Inflammatory macrophage treated with lipopolysaccharide for 1 hour (primary cell): Measurements from ENCODE around the gene RNU6-8.

Source experiments
- DNase-seq, 2 donors: peaks; one replicate each; pipeline ENCODE4 v3.0.0-alpha.2; 2020 to 2022

Gene RNU6-8

GRCh38 chr14:32203928-32204357 lies 874 bp upstream of the RNU6-8 start:
- no peak for DNase-seq

DNA sequence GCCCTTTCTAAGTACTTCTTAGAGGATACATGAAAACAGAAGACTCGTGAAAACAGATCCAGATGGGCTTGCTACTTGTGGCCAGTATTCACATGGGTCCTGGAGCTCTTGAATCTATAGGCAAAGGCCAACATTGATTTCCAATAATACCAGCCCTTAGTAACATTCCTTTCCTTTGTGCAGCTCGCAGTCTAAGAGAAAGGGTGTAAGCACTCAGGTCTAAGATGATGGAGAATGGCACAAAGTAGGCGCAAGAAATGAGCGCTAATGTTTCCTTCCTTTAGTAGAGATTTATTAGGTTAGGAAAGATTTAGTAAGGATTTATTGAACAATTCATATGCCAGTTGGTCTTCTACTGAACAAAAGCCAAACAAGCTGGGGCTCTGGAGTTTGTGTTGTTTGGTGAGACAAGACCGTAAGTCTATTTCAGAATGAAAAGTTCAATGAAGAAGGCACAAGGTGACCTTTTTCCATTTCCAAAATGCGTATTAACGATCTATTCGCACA lies 525 bp downstream of the RNU6-8 start:
- DNase-seq = no peak

GRCh38 chr14:32201816-32202490 lies 1.1 kb downstream of the RNU6-8 start, which contains the start of gene RNU6-7:
TSS of gene RNU6-7 (plus strand) at chr14:32202045.
- DNase-seq = no peak

- DNase-seq = peak; percentile 16 to 17
Measured at GRCh38 chr14:32201193-32201815, 1.8 kb downstream of the RNU6-8 start.

DNA sequence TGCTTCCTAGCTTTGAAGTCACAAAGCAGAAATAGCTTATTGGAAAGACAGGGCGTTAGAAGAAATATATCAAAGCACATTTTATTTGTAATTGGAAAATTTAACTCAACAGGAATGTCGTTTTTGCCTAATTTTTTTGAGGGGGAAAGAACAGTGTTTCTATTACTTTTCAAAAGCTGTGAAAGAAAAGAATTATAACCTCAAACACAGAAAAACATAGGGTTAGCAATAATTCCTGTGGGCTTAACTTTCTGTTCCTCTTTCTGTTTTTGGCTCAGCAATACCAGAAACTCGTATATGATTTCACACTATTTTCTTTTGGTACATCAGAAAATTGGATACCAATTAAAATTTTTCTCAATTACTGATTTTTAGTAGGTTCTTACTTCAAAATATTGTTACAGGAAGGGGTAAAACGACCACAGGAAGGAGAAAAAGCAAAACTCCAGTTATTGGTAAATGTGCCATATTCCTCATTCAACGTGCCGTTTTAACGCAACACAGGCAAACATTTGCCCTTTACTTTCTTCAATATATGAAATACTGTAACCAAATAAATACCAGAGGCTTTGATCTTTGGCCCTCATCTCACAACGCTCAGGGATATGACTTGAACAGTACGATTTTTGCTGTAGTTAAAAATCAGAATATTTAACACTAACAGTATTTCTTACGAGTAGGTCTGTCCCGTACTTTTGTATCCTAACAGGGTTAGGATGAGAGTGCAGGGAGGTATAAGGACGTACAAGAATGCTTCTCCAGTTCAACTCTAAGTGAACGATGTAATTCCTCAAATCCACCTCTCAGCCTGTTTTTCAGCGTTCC lies 2.5 kb downstream of the RNU6-8 start:
- peak; percentile 34 to 42 for DNase-seq

- no peak for DNase-seq
Measured at GRCh38 chr14:32197919-32198318, 5.2 kb downstream of the RNU6-8 start.

- DNase-seq = peak in 1 of 2 donors; percentile 16
Measured at GRCh38 chr14:32195636-32196035, 7.4 kb downstream of the RNU6-8 start.

- no peak for DNase-seq
Measured at GRCh38 chr14:32193532-32193931, 9.5 kb downstream of the RNU6-8 start.

- DNase-seq = no peak
Measured at GRCh38 chr14:32192712-32193373, 10.2 kb downstream of the RNU6-8 start.

DNA sequence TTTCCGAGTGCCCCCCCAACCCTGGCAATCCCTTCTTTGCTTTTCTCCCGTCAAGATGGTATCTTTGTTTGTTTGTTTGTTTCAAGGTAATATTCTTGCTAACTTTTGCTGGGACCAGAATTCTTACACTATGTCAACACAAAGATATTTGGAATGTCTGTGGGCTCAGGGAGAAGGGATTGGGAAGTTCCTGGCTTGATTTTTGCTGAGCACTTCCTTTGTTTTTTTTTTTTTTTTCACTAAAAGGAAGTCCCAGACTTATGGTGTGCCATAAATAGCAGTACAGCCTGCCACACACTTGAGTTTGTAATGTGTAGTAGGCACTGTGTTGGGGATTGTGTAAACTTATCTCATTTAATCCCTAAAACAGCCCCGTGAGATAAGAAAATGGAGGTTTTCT lies 12.4 kb downstream of the RNU6-8 start:
- no peak for DNase-seq

DNA sequence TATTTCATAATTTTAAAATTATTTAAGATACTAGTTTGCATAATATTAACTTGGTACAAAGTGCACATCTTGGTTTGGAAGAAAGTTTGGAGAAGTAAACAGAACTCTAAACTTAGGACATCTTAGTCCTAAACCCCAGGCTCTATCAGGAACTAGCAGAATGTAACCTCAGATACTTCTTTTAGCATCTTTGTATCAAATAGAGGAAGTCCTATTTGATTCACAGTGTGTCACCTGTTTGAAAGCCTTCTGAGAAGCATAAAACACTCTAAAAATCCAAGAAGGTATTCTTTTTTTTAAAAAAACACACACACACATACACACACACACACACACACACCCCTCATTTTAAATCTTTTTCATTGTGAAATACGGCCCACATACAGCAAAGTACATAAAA lies 13.3 kb downstream of the RNU6-8 start:
- DNase-seq = no peak

DNA sequence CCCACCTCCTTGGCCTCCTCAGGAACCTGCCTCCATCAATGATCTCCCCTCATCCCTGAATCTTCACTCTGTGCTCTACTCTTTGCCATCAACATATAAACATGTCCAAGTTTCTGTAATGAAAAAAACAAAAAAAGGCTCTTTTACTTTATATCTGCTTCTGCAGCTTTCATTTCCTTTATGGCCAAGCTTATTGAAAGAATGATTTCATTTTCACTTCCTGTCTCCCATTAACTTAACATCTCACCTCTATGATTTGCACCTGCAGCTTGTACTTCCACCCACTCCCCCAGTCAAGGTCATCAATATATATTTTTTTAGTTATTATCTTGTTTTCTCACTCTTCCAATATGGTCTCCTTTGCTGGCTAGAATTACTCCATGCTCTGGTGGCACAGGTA lies 16.8 kb downstream of the RNU6-8 start:
- DNase-seq = no peak

DNA sequence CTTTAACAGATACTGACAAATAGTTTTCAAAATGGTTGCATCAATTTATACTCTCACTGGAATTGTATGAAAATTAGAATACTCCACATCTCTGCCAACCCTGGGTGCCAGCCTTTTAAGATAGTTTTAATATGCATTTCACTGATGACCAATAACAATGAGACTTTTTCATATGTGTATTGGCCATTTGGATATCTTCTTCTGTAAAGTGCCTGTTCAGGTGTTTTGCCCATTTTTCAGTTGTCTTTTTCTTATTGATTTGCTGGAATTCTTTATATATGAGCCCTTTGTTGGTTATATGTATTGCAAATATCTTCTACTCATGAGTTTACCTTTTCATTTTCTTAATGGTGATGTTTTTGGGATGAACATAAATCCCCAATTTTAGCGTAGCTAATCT lies 18.0 kb downstream of the RNU6-8 start:
- no peak for DNase-seq

- no peak for DNase-seq
Measured at GRCh38 chr14:32183151-32184058, 19.7 kb downstream of the RNU6-8 start.

- DNase-seq = no peak
Measured at GRCh38 chr14:32171469-32171868, 31.6 kb downstream of the RNU6-8 start.

GRCh38 chr14:32169191-32169590 lies 33.9 kb downstream of the RNU6-8 start:
- DNase-seq = no peak

DNA sequence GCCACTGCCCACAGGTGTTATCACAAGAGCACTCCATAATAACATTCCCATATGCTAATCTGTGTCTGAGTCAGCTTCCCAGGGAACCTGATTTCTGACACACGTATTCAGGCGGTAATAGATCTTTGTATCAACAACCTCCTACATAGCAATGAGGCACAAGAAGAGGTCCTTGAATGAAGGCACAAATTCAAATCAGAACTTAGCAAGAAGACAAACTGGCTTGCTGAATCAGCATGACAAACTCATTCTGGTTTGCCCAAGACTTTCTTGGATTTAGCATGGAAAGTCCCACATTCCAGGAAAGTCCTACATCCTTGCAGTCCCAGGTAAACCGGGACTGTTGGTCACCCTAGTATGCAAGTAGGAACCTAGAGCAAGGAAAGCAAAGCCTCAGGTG lies 35.2 kb downstream of the RNU6-8 start:
- no peak for DNase-seq

DNA sequence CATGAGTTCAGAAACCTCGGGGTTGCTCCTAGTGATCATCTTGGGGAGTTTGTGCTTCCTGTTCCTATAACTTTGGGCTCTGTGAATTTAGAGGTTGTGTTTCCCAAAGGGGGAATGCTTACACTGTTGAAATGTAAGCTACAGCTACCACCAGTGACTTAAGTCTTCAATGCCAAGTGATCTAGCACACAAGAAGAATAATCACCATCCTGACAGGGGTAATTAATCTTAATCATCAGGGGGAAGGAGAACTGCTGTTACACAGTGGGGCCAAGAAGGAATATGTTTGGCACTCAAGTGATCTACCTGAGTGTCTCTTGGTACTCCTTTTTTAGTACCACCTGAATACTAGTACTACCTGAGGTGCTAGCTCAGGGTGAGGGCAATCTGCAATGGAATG lies 36.1 kb downstream of the RNU6-8 start:
- no peak for DNase-seq

- DNase-seq = no peak
Measured at GRCh38 chr14:32166029-32166428, 37.0 kb downstream of the RNU6-8 start.
